Fibroblast of mammary gland (primary cell): Measurements from ENCODE around the gene CSNK2B.

Experiments
- DNase-seq: peaks from one replicate; pipeline ENCODE4 v3.0.0-alpha.2; 2010; ENCODE audit warnings: low read depth
- H3K4me3 ChIP-seq: 2 replicates; pipeline ENCODE4 v1.5.1; 2011; ENCODE audit warnings: low read depth, mild to moderate bottlenecking, low read length, moderate library complexity; ENCODE audit not compliant: control insufficient read depth
- CTCF ChIP-seq: conservative IDR thresholded peaks from 2 replicates; pipeline ENCODE4 v1.5.1; 2011; ENCODE audit warnings: low read depth, low read length, inconsistent platforms; ENCODE audit not compliant: control insufficient read depth, insufficient read depth

Gene CSNK2B

GRCh38 chr6:31655349-31656237 lies 10.3 kb upstream of the CSNK2B start, which contains the start of gene APOM:
Gene APOM, plus strand, starts transcription at chr6:31655894. Its CDS starts 73 bp downstream, at chr6:31655967.
- H3K4me3 ChIP-seq: no peak within 1 kb of the TSS

GRCh38 chr6:31657406-31658157 lies 8.3 kb upstream of the CSNK2B start:
- H3K4me3 ChIP-seq: no peak overlapping the region
- DNase-seq: no peak
- TF ChIP-seq CTCF: no peak

More at GRCh38 chr6:31655349-31656237, 10.3 kb upstream of the CSNK2B start, which contains the start of gene APOM:
- no peak for DNase-seq
- no peak for TF ChIP-seq CTCF

- DNase-seq: no peak
- no peak overlapping the region for H3K4me3 ChIP-seq
- no peak for TF ChIP-seq CTCF
Observed at GRCh38 chr6:31658158-31658688, 7.7 kb upstream of the CSNK2B start.

- no peak for TF ChIP-seq CTCF
- H3K4me3 ChIP-seq: peak overlapping the region; percentile 89
- no peak for DNase-seq
Observed at GRCh38 chr6:31658983-31659648, 6.8 kb upstream of the CSNK2B start.

GRCh38 chr6:31659649-31660380 lies 6.1 kb upstream of the CSNK2B start:
- TF ChIP-seq CTCF: no peak
- peak; percentile 31 for DNase-seq
- H3K4me3 ChIP-seq: peak overlapping the region; percentile 89
